ENCODE measurements around the gene FASTK.
A peak's percentile ranks its signal among the peaks of the same experiment; 100 is the strongest.

FASTK gene

GRCh38 chr7:151116603-151117440, 36.2 kb upstream of the FASTK start:
- TF ChIP-seq CTCF (IDR thresholded peaks at IDR 0.05): no peak

- no peak for TF ChIP-seq CTCF (IDR thresholded peaks at IDR 0.05)
Observed at GRCh38 chr7:151115836-151116418, 35.3 kb upstream of the FASTK start.

- no peak for TF ChIP-seq CTCF (IDR thresholded peaks at IDR 0.05)
Observed at GRCh38 chr7:151115121-151115835, 34.7 kb upstream of the FASTK start.

- TF ChIP-seq CTCF (IDR thresholded peaks at IDR 0.05): no peak; the same call in 1 of the 2 replicates
Observed at GRCh38 chr7:151114151-151115090, 33.8 kb upstream of the FASTK start.

- no peak for TF ChIP-seq CTCF (IDR thresholded peaks at IDR 0.05)
Observed at GRCh38 chr7:151113344-151114150, 32.9 kb upstream of the FASTK start.

GRCh38 chr7:151110941-151111645, 30.5 kb upstream of the FASTK start:
- TF ChIP-seq CTCF (IDR thresholded peaks at IDR 0.05): peak; percentile 92
